Measurements from ENCODE around the gene ST6GALNAC6.

The ST6GALNAC6 gene

GRCh38 chr9:127835991-127836516, 63.3 kb downstream of the ST6GALNAC6 start:
- H3K9me3 ChIP-seq (ENCODE audit: control insufficient read depth, low read length): no peaks in the 10 kb centered on the region
- H3K4me1 ChIP-seq (ENCODE audit: control insufficient read depth, insufficient read depth, low read length, poor library complexity, severe bottlenecking): no peaks in the 10 kb centered on the region
- no peak overlapping the region for H3K27ac ChIP-seq (ENCODE audit: insufficient read depth, low read length, poor library complexity, severe bottlenecking)
- DNase-seq: no peak
- no peaks in the 10 kb centered on the region for H3K36me3 ChIP-seq (ENCODE audit: control insufficient read depth, insufficient read depth, low read length)
- no peak overlapping the region for H3K4me3 ChIP-seq (ENCODE audit: insufficient read depth, low read depth, low read length, poor library complexity, severe bottlenecking)
- no peaks in the 10 kb centered on the region for H3K27me3 ChIP-seq (replicated peaks; ENCODE audit: control insufficient read depth, insufficient read depth, low read length, poor library complexity, severe bottlenecking)

All from effector memory CD4-positive, alpha-beta T cell (primary cell).